Measurements from ENCODE around the gene VIPR2. TPM values are rescaled to one million over a fixed set of nuclear protein-coding genes. Genes with fewer than 3 reads are reported as not detected.
A peak's percentile ranks its signal among the peaks of the same experiment; 100 is the strongest.
"Not testable (repeated sequence)": the region's sequence is repeated elsewhere in the genome, so short reads cannot be mapped to it uniquely, and the experiment has no call there.

The VIPR2 gene
- total and polyA plus RNA-seq, 2 donors = 6.9 to 22.8 TPM

- H3K27ac ChIP-seq (ENCODE audit: low read depth in 1 of 2, low read length in 1 of 2) = no peak overlapping the region
- 93% methylated on average over 3 of the region's 3 CpGs for WGBS
- DNase-seq (ENCODE audit: low read depth in 6 of 9, low spot score in 9 of 9) = no peak
- H3K4me3 ChIP-seq (ENCODE audit: low read length in 2 of 2) = no peak overlapping the region
- peaks cover 3 to 9% of the 10 kb centered on the region in 2 donors for H3K4me1 ChIP-seq (ENCODE audit: control insufficient read depth in 2 of 2, insufficient read depth in 2 of 2, low read length in 2 of 2)
- peaks cover 0 to 9% of the 10 kb centered on the region in 2 donors for H3K9me3 ChIP-seq (ENCODE audit: control insufficient read depth in 2 of 2, insufficient read depth in 1 of 2, low read length in 1 of 2)
- no peaks in the 10 kb centered on the region for H3K36me3 ChIP-seq (ENCODE audit: control insufficient read depth in 2 of 2, insufficient read depth in 2 of 2, low read length in 1 of 2)
- H3K27me3 ChIP-seq (ENCODE audit: control insufficient read depth in 2 of 2, insufficient read depth in 1 of 2, low read length in 1 of 2) = no peaks in the 10 kb centered on the region
These were observed 32.8 kb upstream of the VIPR2 start for GRCh38 chr7:159177284-159177953.

DNA sequence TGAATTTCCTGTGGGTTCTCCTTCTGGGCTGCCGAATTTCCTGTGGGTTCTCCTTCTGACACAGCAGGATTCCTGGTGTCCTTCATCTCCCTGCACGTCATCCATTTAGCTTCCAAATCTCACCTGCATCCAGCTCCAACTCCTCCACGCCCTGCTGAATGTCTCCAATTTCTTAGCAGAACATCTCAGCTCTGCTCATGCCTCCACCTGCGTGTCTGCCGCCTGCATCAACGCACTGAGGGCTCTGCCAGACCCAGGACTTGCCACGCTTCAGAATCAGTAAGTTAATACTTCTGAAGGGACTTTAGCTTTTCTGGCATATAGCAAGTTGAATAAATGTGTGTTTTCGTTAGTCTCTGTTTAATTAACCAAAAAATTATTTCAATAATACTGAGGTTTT, 31.1 kb upstream of the VIPR2 start:
- H3K4me3 ChIP-seq (ENCODE audit: low read length in 2 of 2) = no peak overlapping the region
- peaks cover 3 to 9% of the 10 kb centered on the region in 2 donors for H3K4me1 ChIP-seq (ENCODE audit: control insufficient read depth in 2 of 2, insufficient read depth in 2 of 2, low read length in 2 of 2)
- no peaks in the 10 kb centered on the region for H3K27me3 ChIP-seq (ENCODE audit: control insufficient read depth in 2 of 2, insufficient read depth in 1 of 2, low read length in 1 of 2)
- peaks cover 0 to 12% of the 10 kb centered on the region in 2 donors for H3K9me3 ChIP-seq (ENCODE audit: control insufficient read depth in 2 of 2, insufficient read depth in 1 of 2, low read length in 1 of 2)
- no peak overlapping the region for H3K27ac ChIP-seq (ENCODE audit: low read depth in 1 of 2, low read length in 1 of 2)
- no peaks in the 10 kb centered on the region for H3K36me3 ChIP-seq (ENCODE audit: control insufficient read depth in 2 of 2, insufficient read depth in 2 of 2, low read length in 1 of 2)
- peak in 1 of 9 donors; percentile 15 for DNase-seq (ENCODE audit: low read depth in 6 of 9, low spot score in 9 of 9)
- WGBS = 86% methylated on average over 8 of the region's 8 CpGs

DNA sequence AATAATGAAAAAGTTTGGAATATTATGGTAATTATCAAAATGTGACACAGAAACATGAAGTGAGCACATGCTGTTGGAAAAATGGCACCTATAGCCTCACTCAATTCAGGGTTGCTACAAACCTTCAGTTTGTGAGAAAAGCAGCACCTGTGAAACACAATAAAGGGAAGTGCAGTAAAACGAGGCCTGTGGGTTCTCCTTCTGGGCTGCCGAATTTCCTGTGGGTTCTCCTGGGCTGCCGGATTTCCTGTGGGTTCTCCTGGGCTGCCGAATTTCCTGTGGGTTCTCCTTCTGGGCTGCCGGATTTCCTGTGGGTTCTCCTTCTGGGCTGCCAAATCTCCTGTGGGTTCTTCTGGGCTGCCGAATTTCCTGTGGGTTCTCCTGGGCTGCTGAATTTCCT, 30.4 kb upstream of the VIPR2 start:
- not testable (repeated sequence) for H3K27ac ChIP-seq (ENCODE audit: low read depth in 1 of 2, low read length in 1 of 2); H3K4me3 ChIP-seq (ENCODE audit: low read length in 2 of 2); H3K27me3 ChIP-seq (ENCODE audit: control insufficient read depth in 2 of 2, insufficient read depth in 1 of 2, low read length in 1 of 2); H3K36me3 ChIP-seq (ENCODE audit: control insufficient read depth in 2 of 2, insufficient read depth in 2 of 2, low read length in 1 of 2); H3K4me1 ChIP-seq (ENCODE audit: control insufficient read depth in 2 of 2, insufficient read depth in 2 of 2, low read length in 2 of 2)
- DNase-seq (ENCODE audit: low read depth in 6 of 9, low spot score in 9 of 9) = peak in 1 of 9 donors; percentile 30
- H3K9me3 ChIP-seq (ENCODE audit: control insufficient read depth in 2 of 2, insufficient read depth in 1 of 2, low read length in 1 of 2) = peaks cover 2 to 19% of the 10 kb centered on the region in 2 donors
- WGBS = 26% methylated on average over 6 of the region's 6 CpGs

DNA sequence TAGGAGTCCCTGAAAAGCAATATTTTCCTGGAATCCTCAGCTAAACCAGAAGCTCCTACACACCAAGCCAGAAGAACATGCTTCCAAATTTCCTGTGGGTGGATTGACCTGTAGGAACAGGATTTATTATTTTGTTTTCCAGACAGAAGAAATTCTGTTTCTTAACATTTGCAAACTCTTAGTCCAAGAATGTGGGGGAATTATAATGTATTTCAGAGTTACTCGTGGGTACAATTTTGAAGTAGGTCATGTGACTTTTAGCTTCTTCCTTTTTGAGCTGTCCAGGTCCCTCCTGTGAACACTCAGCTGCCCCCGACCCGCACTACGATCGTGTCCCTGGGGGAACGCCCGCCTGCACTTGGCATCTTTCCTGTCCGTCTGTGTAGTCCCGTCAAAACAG, 27.7 kb upstream of the VIPR2 start:
- H3K27ac ChIP-seq (ENCODE audit: low read depth in 1 of 2, low read length in 1 of 2) = no peak overlapping the region
- DNase-seq (ENCODE audit: low read depth in 6 of 9, low spot score in 9 of 9) = no peak
- peaks cover 2 to 29% of the 10 kb centered on the region in 2 donors for H3K9me3 ChIP-seq (ENCODE audit: control insufficient read depth in 2 of 2, insufficient read depth in 1 of 2, low read length in 1 of 2)
- no peak overlapping the region for H3K4me3 ChIP-seq (ENCODE audit: low read length in 2 of 2)
- 96% methylated on average over 9 of the region's 9 CpGs for WGBS
- no peaks in the 10 kb centered on the region for H3K27me3 ChIP-seq (ENCODE audit: control insufficient read depth in 2 of 2, insufficient read depth in 1 of 2, low read length in 1 of 2)
- H3K4me1 ChIP-seq (ENCODE audit: control insufficient read depth in 2 of 2, insufficient read depth in 2 of 2, low read length in 2 of 2) = peaks cover 3 to 9% of the 10 kb centered on the region in 2 donors
- no peaks in the 10 kb centered on the region for H3K36me3 ChIP-seq (ENCODE audit: control insufficient read depth in 2 of 2, insufficient read depth in 2 of 2, low read length in 1 of 2)

DNA sequence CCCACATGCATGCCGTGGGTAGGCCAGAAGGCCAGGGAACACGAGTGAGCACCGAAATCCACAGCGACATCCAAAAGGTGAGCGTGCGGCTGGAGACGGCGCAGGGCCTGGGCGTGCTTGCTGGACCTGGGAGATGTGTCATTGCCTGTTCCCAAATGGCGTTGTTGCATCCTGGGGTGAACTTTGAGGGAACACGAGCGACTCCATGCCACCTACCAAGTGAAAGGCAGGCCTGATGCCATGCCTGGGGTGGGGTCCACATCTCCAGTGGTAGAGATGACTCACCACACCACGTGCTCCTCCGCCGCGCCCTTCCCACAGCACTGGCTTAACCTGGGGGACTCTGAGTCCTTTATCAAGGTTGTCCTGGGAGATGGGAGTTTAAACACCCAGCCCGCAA, 24.7 kb upstream of the VIPR2 start:
- Histone ChIP-seq H3K27ac (ENCODE audit: low read depth in 1 of 2, low read length in 1 of 2) (no peak overlapping the region), H3K4me3 (ENCODE audit: low read length in 2 of 2) (no peak overlapping the region), H3K36me3 (ENCODE audit: control insufficient read depth in 2 of 2, insufficient read depth in 2 of 2, low read length in 1 of 2) (no peaks in the 10 kb centered on the region), H3K9me3 (ENCODE audit: control insufficient read depth in 2 of 2, insufficient read depth in 1 of 2, low read length in 1 of 2) (peaks cover 4 to 24% of the 10 kb centered on the region in 2 donors), H3K27me3 (ENCODE audit: control insufficient read depth in 2 of 2, insufficient read depth in 1 of 2, low read length in 1 of 2) (no peaks in the 10 kb centered on the region), H3K4me1 (ENCODE audit: control insufficient read depth in 2 of 2, insufficient read depth in 2 of 2, low read length in 2 of 2) (peaks cover 0 to under 1% of the 10 kb centered on the region in 2 donors)
- WGBS = 94% methylated on average over 17 of the region's 17 CpGs
- no peak for DNase-seq (ENCODE audit: low read depth in 6 of 9, low spot score in 9 of 9)

DNA sequence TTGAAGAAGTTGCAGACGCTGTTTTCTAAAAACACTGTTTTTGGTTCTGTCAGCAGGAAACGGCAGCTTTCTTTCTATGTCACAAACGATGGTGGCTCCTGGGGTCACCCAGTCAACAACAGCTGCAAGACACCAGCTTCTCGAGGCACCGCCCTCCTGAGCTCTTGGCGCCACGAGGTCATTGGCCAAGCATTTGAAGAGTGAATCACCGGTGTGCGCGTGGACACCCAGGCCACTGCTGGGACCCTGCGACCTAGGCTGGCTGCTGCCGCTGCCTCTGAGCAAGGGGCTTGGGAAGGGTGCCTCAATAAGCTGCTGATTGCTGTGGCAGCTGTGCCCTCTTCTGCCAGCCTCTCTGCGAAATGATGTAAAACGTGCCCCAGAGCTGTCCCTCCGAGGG, 22.5 kb upstream of the VIPR2 start:
- Histone ChIP-seq H3K36me3 (ENCODE audit: control insufficient read depth in 2 of 2, insufficient read depth in 2 of 2, low read length in 1 of 2) (no peaks in the 10 kb centered on the region), H3K27ac (ENCODE audit: low read depth in 1 of 2, low read length in 1 of 2) (no peak overlapping the region), H3K4me1 (ENCODE audit: control insufficient read depth in 2 of 2, insufficient read depth in 2 of 2, low read length in 2 of 2) (no peaks in the 10 kb centered on the region), H3K4me3 (ENCODE audit: low read length in 2 of 2) (no peak overlapping the region), H3K27me3 (ENCODE audit: control insufficient read depth in 2 of 2, insufficient read depth in 1 of 2, low read length in 1 of 2) (no peaks in the 10 kb centered on the region), H3K9me3 (ENCODE audit: control insufficient read depth in 2 of 2, insufficient read depth in 1 of 2, low read length in 1 of 2) (peaks cover 4 to 24% of the 10 kb centered on the region in 2 donors)
- WGBS = 96% methylated on average over 15 of the region's 15 CpGs
- no peak for DNase-seq (ENCODE audit: low read depth in 6 of 9, low spot score in 9 of 9)

DNA sequence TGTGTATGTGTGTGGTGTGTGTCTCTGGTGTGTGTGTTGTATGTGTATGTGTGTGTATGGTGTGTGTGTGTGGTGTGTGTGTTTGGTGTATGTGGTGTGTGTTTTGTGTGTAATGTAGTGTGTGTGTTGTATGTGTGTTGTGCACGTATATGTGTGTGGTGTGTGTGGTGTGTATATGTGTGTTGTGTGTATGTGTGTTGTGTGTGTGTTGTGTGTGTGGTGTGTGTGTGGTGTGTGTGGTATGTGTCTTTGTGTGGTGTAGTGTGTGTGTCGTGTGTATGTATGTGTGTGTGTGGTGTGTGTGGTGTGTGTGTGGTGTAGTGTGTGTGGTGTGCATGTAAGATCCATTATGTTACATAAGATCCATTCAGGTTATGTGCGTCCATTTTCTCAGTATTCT, 21.9 kb upstream of the VIPR2 start:
- 64% methylated on average over 3 of the region's 3 CpGs for WGBS
- no peak overlapping the region for H3K4me3 ChIP-seq (ENCODE audit: low read length in 2 of 2)
- peaks cover 4 to 24% of the 10 kb centered on the region in 2 donors for H3K9me3 ChIP-seq (ENCODE audit: control insufficient read depth in 2 of 2, insufficient read depth in 1 of 2, low read length in 1 of 2)
- H3K36me3 ChIP-seq (ENCODE audit: control insufficient read depth in 2 of 2, insufficient read depth in 2 of 2, low read length in 1 of 2) = no peaks in the 10 kb centered on the region
- no peaks in the 10 kb centered on the region for H3K4me1 ChIP-seq (ENCODE audit: control insufficient read depth in 2 of 2, insufficient read depth in 2 of 2, low read length in 2 of 2)
- H3K27me3 ChIP-seq (ENCODE audit: control insufficient read depth in 2 of 2, insufficient read depth in 1 of 2, low read length in 1 of 2) = no peaks in the 10 kb centered on the region
- H3K27ac ChIP-seq (ENCODE audit: low read depth in 1 of 2, low read length in 1 of 2) = no peak overlapping the region
- no peak for DNase-seq (ENCODE audit: low read depth in 6 of 9, low spot score in 9 of 9)

DNA sequence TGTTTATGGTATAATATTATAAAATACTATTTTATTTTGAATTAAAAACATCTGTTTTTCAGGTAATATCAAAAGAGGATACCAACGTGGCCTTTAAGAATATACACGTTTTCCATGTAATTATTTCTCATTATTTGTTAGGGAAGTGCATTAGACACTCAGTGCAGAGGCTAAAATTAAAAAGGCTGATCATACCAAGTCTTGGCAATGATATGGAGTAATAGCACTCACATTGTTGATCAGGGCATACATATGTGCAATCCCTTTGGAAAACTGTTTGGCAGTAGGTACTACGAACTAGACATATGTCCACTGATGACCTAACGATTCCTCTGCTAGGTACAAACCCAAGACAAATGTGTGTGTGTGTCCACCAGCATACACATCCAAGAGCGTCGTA, 20.7 kb upstream of the VIPR2 start:
- H3K36me3 ChIP-seq (ENCODE audit: control insufficient read depth in 2 of 2, insufficient read depth in 2 of 2, low read length in 1 of 2) = no peaks in the 10 kb centered on the region
- H3K4me3 ChIP-seq (ENCODE audit: low read length in 2 of 2) = no peak overlapping the region
- 97% methylated on average over 6 of the region's 6 CpGs for WGBS
- H3K4me1 ChIP-seq (ENCODE audit: control insufficient read depth in 2 of 2, insufficient read depth in 2 of 2, low read length in 2 of 2) = no peaks in the 10 kb centered on the region
- H3K27ac ChIP-seq (ENCODE audit: low read depth in 1 of 2, low read length in 1 of 2) = no peak overlapping the region
- H3K9me3 ChIP-seq (ENCODE audit: control insufficient read depth in 2 of 2, insufficient read depth in 1 of 2, low read length in 1 of 2) = peaks cover 2 to 17% of the 10 kb centered on the region in 2 donors
- DNase-seq (ENCODE audit: low read depth in 6 of 9, low spot score in 9 of 9) = no peak
- no peaks in the 10 kb centered on the region for H3K27me3 ChIP-seq (ENCODE audit: control insufficient read depth in 2 of 2, insufficient read depth in 1 of 2, low read length in 1 of 2)

DNA sequence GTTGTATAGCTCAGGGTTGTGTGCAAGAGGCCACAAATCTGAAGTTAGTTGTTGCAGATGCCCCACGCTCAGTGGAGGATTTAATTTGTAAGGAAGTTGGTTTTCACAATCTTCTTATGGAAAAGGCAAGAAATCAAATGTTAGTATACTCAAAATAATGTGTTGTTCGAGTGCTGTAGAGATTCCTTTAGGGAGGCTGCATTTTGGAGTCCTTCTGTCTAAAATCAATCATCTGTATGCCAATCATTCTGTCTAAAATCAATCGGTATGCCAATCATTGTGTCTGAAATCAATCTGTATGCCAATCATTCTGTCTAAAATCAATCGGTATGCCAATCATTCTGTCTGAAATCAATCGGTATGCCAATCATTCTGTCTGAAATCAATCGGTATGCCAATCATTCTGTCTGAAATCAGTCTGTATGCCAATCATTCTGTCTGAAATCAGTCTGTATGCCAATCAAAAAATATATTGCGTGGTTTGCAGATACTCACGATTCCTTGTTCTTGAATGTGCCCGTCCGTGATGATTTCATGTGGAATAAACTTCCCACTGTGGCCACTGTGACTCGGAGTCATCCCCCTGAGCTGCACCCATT, 19.1 kb upstream of the VIPR2 start:
- peaks cover 7 to 11% of the 10 kb centered on the region in 2 donors for H3K4me1 ChIP-seq (ENCODE audit: control insufficient read depth in 2 of 2, insufficient read depth in 2 of 2, low read length in 2 of 2)
- not testable (repeated sequence) for H3K36me3 ChIP-seq (ENCODE audit: control insufficient read depth in 2 of 2, insufficient read depth in 2 of 2, low read length in 1 of 2); H3K9me3 ChIP-seq (ENCODE audit: control insufficient read depth in 2 of 2, insufficient read depth in 1 of 2, low read length in 1 of 2); H3K27me3 ChIP-seq (ENCODE audit: control insufficient read depth in 2 of 2, insufficient read depth in 1 of 2, low read length in 1 of 2); H3K27ac ChIP-seq (ENCODE audit: low read depth in 1 of 2, low read length in 1 of 2); DNase-seq (ENCODE audit: low read depth in 6 of 9, low spot score in 9 of 9); H3K4me3 ChIP-seq (ENCODE audit: low read length in 2 of 2)
- 98% methylated on average over 10 of the region's 11 CpGs for WGBS

All from thymus (tissue), 11 donors.